HAP-1 (cell line): Measurements from ENCODE around the gene DDAH1.

Source experiments
- DNase-seq, 2 experiments: peaks; one replicate each; pipeline ENCODE4 v3.0.0-alpha.2; 2016 to 2020; ENCODE audit warnings: low spot score in 2 of 2
- H3K27me3 ChIP-seq: fragments of 250-450 bp; sonication (Bioruptor Pico); 2 replicates; pipeline ENCODE4 v1.5.1; 2020; ENCODE audit warnings: low read depth, mild to moderate bottlenecking, moderate library complexity
- H3K36me3 ChIP-seq: fragments of 250-450 bp; sonication (Bioruptor Pico); replicated peaks from 2 replicates; pipeline ENCODE4 v1.5.1; 2020; ENCODE audit warnings: mild to moderate bottlenecking
- H3K4me1 ChIP-seq: fragments of 250-450 bp; sonication (Bioruptor Pico); 2 replicates; pipeline ENCODE4 v1.5.1; 2020; ENCODE audit warnings: mild to moderate bottlenecking
- H3K4me3 ChIP-seq: fragments of 250-450 bp; sonication (Bioruptor Pico); 2 replicates; pipeline ENCODE4 v1.5.1; 2020; ENCODE audit warnings: mild to moderate bottlenecking, moderate library complexity
- H3K9me3 ChIP-seq: fragments of 250-450 bp; sonication (Bioruptor Pico); 2 replicates; pipeline ENCODE4 v1.5.1; 2020; ENCODE audit warnings: mild to moderate bottlenecking, moderate library complexity
- in situ Hi-C: fragments of 300-500 bp; cut with MboI; formaldehyde crosslinking; loops from 3 replicates; pipeline ENCODE4 v1.14.3; 2020; ENCODE audit warnings: low sequenced_read_pairs, inconsistent platforms, mixed read lengths

The DDAH1 gene

DNA sequence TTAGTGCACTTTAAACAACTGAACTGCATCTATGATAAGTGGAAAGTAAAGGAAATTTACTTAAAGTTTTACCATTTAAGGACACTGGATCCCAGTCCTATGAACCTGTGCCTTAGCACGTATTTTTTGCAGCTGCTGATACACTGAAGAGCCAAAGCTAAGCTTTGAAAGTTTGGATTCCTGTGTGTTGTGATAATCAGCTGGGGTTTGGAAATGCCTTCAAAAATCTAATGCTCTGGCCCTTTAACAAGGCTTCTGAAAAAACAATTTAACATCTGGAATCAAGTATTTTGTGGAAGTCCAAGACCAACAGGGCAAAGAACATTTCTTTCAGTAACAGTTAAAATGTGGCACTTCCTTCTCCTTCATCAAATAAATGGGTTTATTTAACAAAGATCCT, 51.8 kb downstream of the DDAH1 start:
- H3K4me3 ChIP-seq = no peak overlapping the region
- H3K27me3 ChIP-seq = no peaks in the 10 kb centered on the region
- H3K9me3 ChIP-seq = no peaks in the 10 kb centered on the region
- H3K36me3 ChIP-seq = no peaks in the 10 kb centered on the region
- in situ Hi-C loops = no loop called here
- peaks cover 16% of the 10 kb centered on the region for H3K4me1 ChIP-seq
- DNase-seq = no peak

GRCh38 chr1:85411567-85412305, 53.2 kb downstream of the DDAH1 start:
- Histone ChIP-seq H3K36me3 (no peaks in the 10 kb centered on the region), H3K4me3 (no peak overlapping the region), H3K27me3 (no peaks in the 10 kb centered on the region), H3K9me3 (no peaks in the 10 kb centered on the region), H3K4me1 (peaks cover 30% of the 10 kb centered on the region)
- no peak for DNase-seq
- in situ Hi-C loops = no loop called here

- DNase-seq = no peak
- in situ Hi-C loops = no loop called here
- H3K9me3 ChIP-seq = no peaks in the 10 kb centered on the region
- H3K4me1 ChIP-seq = peaks cover 28% of the 10 kb centered on the region
- H3K4me3 ChIP-seq = no peak overlapping the region
- no peaks in the 10 kb centered on the region for H3K36me3 ChIP-seq
- H3K27me3 ChIP-seq = no peaks in the 10 kb centered on the region
Observed at GRCh38 chr1:85409516-85409915, 55.4 kb downstream of the DDAH1 start.

- Histone ChIP-seq H3K36me3 (no peaks in the 10 kb centered on the region), H3K4me3 (no peak overlapping the region), H3K4me1 (peaks cover 18% of the 10 kb centered on the region), H3K27me3 (no peaks in the 10 kb centered on the region), H3K9me3 (no peaks in the 10 kb centered on the region)
- in situ Hi-C loops = no loop called here
- no peak for DNase-seq
Observed at GRCh38 chr1:85407746-85408377, 57.1 kb downstream of the DDAH1 start.

- Histone ChIP-seq H3K4me1 (peaks cover 18% of the 10 kb centered on the region), H3K9me3 (no peaks in the 10 kb centered on the region), H3K4me3 (no peak overlapping the region), H3K36me3 (no peaks in the 10 kb centered on the region), H3K27me3 (no peaks in the 10 kb centered on the region)
- peak; percentile 44 to 64 for DNase-seq
- in situ Hi-C loops = no loop called here
Observed at GRCh38 chr1:85406887-85407533, 57.9 kb downstream of the DDAH1 start.

GRCh38 chr1:85406081-85406480, 58.9 kb downstream of the DDAH1 start:
- H3K4me3 ChIP-seq = no peak overlapping the region
- H3K27me3 ChIP-seq = no peaks in the 10 kb centered on the region
- DNase-seq = no peak
- in situ Hi-C loops = no loop called here
- no peaks in the 10 kb centered on the region for H3K36me3 ChIP-seq
- no peaks in the 10 kb centered on the region for H3K9me3 ChIP-seq
- peaks cover 19% of the 10 kb centered on the region for H3K4me1 ChIP-seq

DNA sequence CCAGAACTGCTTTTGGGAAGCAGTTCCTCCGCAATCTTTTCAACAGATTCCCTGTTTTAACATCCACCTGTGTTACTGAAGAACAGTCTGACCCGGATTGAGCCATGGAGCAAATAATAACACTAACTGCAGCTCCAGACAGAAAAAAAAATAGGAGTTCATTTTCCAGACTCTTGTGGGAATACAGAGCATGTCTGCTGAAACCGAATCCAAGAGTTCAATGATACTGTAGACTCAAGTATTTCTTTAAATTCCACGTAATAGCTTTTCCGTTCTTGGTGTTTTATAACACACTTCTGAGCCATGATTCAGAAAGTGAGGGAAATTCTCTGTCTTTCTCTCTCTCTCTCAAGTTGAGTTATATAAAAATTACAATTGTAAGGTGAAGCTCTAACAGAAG, 60.6 kb downstream of the DDAH1 start:
- in situ Hi-C loops = no loop called here
- no peak overlapping the region for H3K4me3 ChIP-seq
- no peak for DNase-seq
- peaks cover 34% of the 10 kb centered on the region for H3K4me1 ChIP-seq
- H3K9me3 ChIP-seq = no peaks in the 10 kb centered on the region
- no peaks in the 10 kb centered on the region for H3K27me3 ChIP-seq
- no peaks in the 10 kb centered on the region for H3K36me3 ChIP-seq

GRCh38 chr1:85398391-85399064, 66.4 kb downstream of the DDAH1 start:
- in situ Hi-C loops = loop anchor here (5.0 kb wide), 1 partner anchor 91 kb away; no protein-coding TSS in a partner anchor
- H3K27me3 ChIP-seq = no peaks in the 10 kb centered on the region
- no peak overlapping the region for H3K4me3 ChIP-seq
- DNase-seq = peak in 1 of 2 experiments; percentile 51
- no peaks in the 10 kb centered on the region for H3K36me3 ChIP-seq
- no peaks in the 10 kb centered on the region for H3K9me3 ChIP-seq
- peaks cover 72% of the 10 kb centered on the region for H3K4me1 ChIP-seq

DNA sequence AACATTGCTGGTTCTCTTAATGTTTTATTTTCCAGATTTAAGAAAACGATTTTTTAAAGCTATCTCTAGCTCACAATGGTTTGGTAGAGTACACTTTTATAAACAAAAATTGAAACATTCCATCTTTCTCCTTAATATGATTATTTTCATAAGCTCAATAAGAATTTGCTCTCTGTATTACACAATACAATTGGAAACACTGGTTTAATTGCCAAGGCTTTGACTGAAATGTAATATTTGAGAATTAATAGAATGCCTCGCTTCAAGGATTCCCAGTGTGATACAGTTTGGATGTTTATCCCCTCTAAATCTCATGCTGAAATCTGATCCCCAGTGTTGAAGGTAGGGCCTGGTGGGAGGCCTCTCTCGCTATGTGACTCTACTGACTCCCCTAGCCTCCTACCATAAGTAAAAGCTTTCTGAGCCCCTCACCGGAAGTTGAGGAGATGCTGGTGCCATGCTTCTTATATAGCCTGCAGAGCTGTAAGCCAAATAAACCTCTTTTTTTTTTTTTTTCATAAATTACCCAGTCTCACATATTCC, 67.4 kb downstream of the DDAH1 start:
- in situ Hi-C loops = loop anchor here (5.0 kb wide), 1 partner anchor 90 kb away; no protein-coding TSS in a partner anchor
- peak in 1 of 2 experiments; percentile 39 for DNase-seq

GRCh38 chr1:85396194-85396593, 68.8 kb downstream of the DDAH1 start:
- Histone ChIP-seq H3K9me3 (no peaks in the 10 kb centered on the region), H3K4me1 (peaks cover 90% of the 10 kb centered on the region), H3K36me3 (no peaks in the 10 kb centered on the region), H3K4me3 (no peak overlapping the region), H3K27me3 (no peaks in the 10 kb centered on the region)
- DNase-seq = peak in 1 of 2 experiments; percentile 36
- in situ Hi-C loops = loop anchor here (5.0 kb wide), 1 partner anchor 89 kb away; no protein-coding TSS in a partner anchor

More for the DNA sequence above, 67.4 kb downstream of the DDAH1 start:
- Histone ChIP-seq H3K4me3 (no peak overlapping the region), H3K4me1 (peaks cover 79% of the 10 kb centered on the region), H3K27me3 (no peaks in the 10 kb centered on the region), H3K9me3 (no peaks in the 10 kb centered on the region), H3K36me3 (no peaks in the 10 kb centered on the region)

DNA sequence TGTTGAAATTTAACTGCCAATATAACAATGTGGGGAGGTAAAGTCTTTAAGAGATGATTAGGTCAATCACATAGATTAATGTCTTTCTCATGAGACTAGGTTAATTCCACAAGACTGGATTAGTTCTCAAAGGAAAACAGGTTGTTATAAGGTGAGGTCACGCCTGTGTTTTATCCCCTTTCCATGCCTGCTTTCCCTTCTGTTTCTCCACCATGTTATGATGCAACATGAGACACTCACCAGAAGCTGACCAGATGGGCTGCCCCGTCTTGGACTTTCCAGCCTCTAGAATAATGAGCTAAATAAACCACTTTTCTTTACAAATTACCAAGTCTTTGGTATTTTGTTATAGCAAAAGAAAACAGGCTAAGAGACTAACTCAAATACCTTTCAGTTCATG, 70.8 kb downstream of the DDAH1 start:
- Histone ChIP-seq H3K36me3 (no peaks in the 10 kb centered on the region), H3K9me3 (no peaks in the 10 kb centered on the region), H3K4me1 (peaks cover 80% of the 10 kb centered on the region), H3K27me3 (no peaks in the 10 kb centered on the region), H3K4me3 (no peak overlapping the region)
- DNase-seq = peak; percentile 60 to 88
- in situ Hi-C loops = no loop called here

DNA sequence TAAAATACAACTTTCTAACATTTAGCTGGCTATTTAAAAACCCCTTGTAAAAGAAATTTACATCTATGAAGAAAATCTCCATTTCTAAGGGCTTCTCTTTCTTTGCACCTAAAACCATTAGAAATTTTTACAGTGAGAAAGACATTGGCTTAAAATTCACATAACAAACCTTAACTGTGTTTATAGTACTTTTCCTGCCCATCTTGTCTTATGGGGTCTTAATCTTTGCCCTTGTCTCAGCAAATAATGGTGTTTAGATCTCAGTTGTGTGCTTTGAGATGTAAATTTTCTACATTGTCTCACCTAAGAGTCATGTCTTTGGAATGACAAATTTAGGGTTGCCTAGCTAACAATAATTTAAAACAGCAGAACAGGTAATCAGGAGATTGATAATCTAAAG, 71.5 kb downstream of the DDAH1 start:
- H3K4me1 ChIP-seq = peaks cover 74% of the 10 kb centered on the region
- H3K36me3 ChIP-seq = no peaks in the 10 kb centered on the region
- peak in 1 of 2 experiments; percentile 100 for DNase-seq
- H3K4me3 ChIP-seq = no peak overlapping the region
- in situ Hi-C loops = no loop called here
- H3K27me3 ChIP-seq = no peaks in the 10 kb centered on the region
- no peaks in the 10 kb centered on the region for H3K9me3 ChIP-seq

- no peak for DNase-seq
- H3K4me3 ChIP-seq = no peak overlapping the region
- H3K27me3 ChIP-seq = no peaks in the 10 kb centered on the region
- no peaks in the 10 kb centered on the region for H3K36me3 ChIP-seq
- H3K9me3 ChIP-seq = peaks cover 5% of the 10 kb centered on the region; the same call in 1 of the 2 replicates
- in situ Hi-C loops = no loop called here
- H3K4me1 ChIP-seq = peaks cover 40% of the 10 kb centered on the region
Observed at GRCh38 chr1:85388416-85388815, 76.5 kb downstream of the DDAH1 start.
